Heart right ventricle (tissue), 16 donors: ENCODE results near the gene EIF2B5. TPM values are rescaled to one million over a fixed set of nuclear protein-coding genes. Genes with fewer than 3 reads are reported as not detected.
A peak's percentile ranks its signal among the peaks of the same experiment; 100 is the strongest.

Source experiments
- ATAC-seq, 8 donors: fragments of 200-7000 bp; cut with Tn5 transposase; one replicate each; pipeline ENCODE4 v1.9.1; 2020; ENCODE audit warnings: mild to moderate bottlenecking in 8 of 8, moderate library complexity in 8 of 8, moderate number of reproducible peaks in 1 of 8
- DNase-seq, 2 donors: peaks; one replicate each; pipeline ENCODE4 v3.0.0-alpha.2; 2020
- H3K27ac ChIP-seq, 10 donors: fragments of 200-600 bp; sonication (generic) in 2 of 10; one replicate each; pipeline versions ENCODE4 v1.5.0 to v1.8.0; 2020 to 2022; ENCODE audit warnings: mild to moderate bottlenecking in 3 of 10
- H3K27me3 ChIP-seq, 7 donors: fragments of 200-600 bp; one replicate each; pipeline ENCODE4 v1.8.0; 2021 to 2022; ENCODE audit warnings: mild to moderate bottlenecking in 2 of 7
- H3K36me3 ChIP-seq, 9 donors: fragments of 200-600 bp; sonication (generic) in 1 of 9; one replicate each; pipeline versions ENCODE4 v1.5.0 to v1.8.0; 2020 to 2022; ENCODE audit warnings: mild to moderate bottlenecking in 2 of 9
- H3K4me1 ChIP-seq, 9 donors: fragments of 200-600 bp; sonication (generic) in 1 of 9; one replicate each; pipeline versions ENCODE4 v1.5.0 to v1.8.0; 2020 to 2022; ENCODE audit warnings: mild to moderate bottlenecking in 4 of 9
- H3K4me3 ChIP-seq, 10 donors: fragments of 200-600 bp; sonication (generic) in 2 of 10; one replicate each; pipeline versions ENCODE4 v1.5.0 to v1.8.0; 2020 to 2022; ENCODE audit warnings: mild to moderate bottlenecking in 7 of 10, moderate library complexity in 2 of 10
- H3K9me3 ChIP-seq, 11 donors: fragments of 200-600 bp in 10 of 11; sonication (generic) in 2 of 11; one replicate each; pipeline versions ENCODE4 v1.5.0 to v1.8.0; 2013 to 2022; ENCODE audit warnings: mild to moderate bottlenecking in 2 of 11, control low read depth in 1 of 11, moderate library complexity in 1 of 11
- CTCF ChIP-seq, 9 donors: fragments of 200-600 bp; sonication (generic) in 2 of 9; IDR thresholded peaks; one replicate each; pipeline versions ENCODE4 v1.5.0 to v1.8.0; 2021 to 2022; ENCODE audit warnings: antibody characterized with exemption in 9 of 9, mild to moderate bottlenecking in 5 of 9, moderate library complexity in 1 of 9
- whole genome bisulfite sequencing, 2 donors: extraction: QIAGEN DNeasy Blood & Tissue Kit; methylation state at CpG; one replicate each; pipeline ENCODE4 v1.1.7; 2013; ENCODE audit warnings: inconsistent platforms in 1 of 2; 5-methylcytosine and 5-hydroxymethylcytosine counted together
- intact Hi-C, 10 donors: fragments of 100-400 bp; cut with DNase I; formaldehyde crosslinking; loops; one replicate each; pipeline versions ENCODE4 v1.11.1 to v1.14.2; 2022
- polyA plus RNA-seq, 2 donors: library from polyadenylated mRNA; stranded (reverse); fragments of 200-250 nt; gene quantifications; one replicate each; pipeline ENCODE4 v1.2.3, GENCODE V29; 2013
- total RNA-seq, 10 donors: library from RNA; stranded (reverse); fragmentation: NEBNext Ultra II Directional in 3 of 10; extraction: Animal tissue kit (Norgen Biotek cat#: 25700) in 3 of 10; gene quantifications; one replicate each; pipeline versions ENCODE4 v1.2.1 to v1.2.4, GENCODE V29; 2021 to 2023
- donor health status: Arrhythmogenic right ventricular cardiomyopathy.
- donor health status: ischemic (EF 13 %, LVEDD 7.1; RV severe dilation, severe dysfunction).
- donor health status: healthy with polysubstance abuse.
- donor health status: DM: no; HTN: yes; CAD: no.
- donor health status: DM: no; HTN: no; CAD: no.
- donor health status: ischemic (EF 25% LVEDD 6.9; RV normal size, moderate dysfunction).
- donor health status: ischemic (EF 25% LVEDD 5.7; RV mildly dilated, moderate dysfunction).
- donor health status: healthy.
- donor health status: DM: yes; HTN: yes; CAD: no.
- donor health status: Ischemic cardiomyopathy.
- donor health status: ischemic (EF 35%, LVEDD 5.7; RV mildly dilated, moderate dysfunction).
- donor health status: nonischemic (EF 11% LVEDD 7.7; RV severe dilation, severe dysfunction).
- donor health status: DM: yes; HTN: yes; CAD: no.
- donor health status: PGD.
- donor health status: ischemic (EF 29% LVEDD 5.4; RV normal size, mild dysfunction).
- donor health status: nonischemic (EF 23%, LVEDD 6.1; RV moderate dilation, normal function).

EIF2B5 gene
- total and polyA plus RNA-seq, 12 donors, result 26.8 to 44.6 (median 31.6) TPM

GRCh38 chr3:184154885-184155643 lies 19.9 kb downstream of the EIF2B5 start, which contains the start of gene DVL3:
TSS of gene DVL3 (plus strand) at chr3:184155377. CDS start at chr3:184155636, 259 bp downstream.
- intact Hi-C loops, result loop anchor here in 3 of 10 donors (2.0 to 10.0 kb wide), 4 partner anchors 18 to 160 kb away; partner anchors contain the start of genes ALG3 (in 2 of the 3), EEF1AKMT4 (in 2 of the 3), EIF2B5 (in 2 of the 3) and EIF4G1 (in 1 of the 3)

DNA sequence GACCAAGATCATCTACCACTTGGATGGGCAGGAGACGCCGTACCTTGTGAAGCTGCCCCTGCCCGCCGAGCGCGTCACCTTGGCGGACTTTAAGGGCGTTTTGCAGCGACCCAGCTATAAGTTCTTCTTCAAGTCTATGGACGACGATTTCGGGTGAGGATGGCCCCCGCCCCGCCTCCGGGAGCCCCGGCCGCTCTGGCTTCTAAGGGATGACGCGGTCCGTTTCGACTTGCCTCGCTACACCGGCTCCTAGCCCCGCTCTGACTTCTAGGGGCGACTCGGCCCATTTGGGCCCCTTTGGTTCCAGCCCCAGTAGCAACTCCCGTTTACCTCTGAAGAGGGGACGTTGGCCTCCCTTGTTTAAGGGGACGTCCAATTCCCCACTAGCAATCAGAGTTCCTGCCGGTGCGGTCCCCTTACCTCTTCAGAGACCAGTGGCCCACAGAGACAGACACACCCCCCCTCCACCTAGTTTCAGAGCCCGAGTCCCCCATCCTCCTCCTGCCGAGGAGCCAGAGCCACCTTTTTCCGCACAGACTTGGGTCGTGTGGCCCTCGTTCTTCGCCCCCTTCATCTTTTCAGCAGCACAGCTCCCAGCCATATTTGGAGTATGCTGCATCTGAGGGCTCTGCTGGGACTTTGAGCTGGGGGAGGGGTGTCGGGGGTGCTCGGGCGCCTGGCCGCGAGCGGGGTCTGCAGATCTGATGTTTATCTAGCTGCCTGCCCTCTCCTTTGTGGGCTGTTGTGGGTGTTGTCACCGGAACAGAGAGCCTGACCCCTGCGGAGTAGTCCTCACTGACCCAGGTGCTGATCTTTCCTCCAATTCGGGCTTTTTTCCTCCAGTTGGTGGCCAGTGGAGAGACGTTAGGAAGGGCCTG lies 20.7 kb downstream of the EIF2B5 start:
- Histone ChIP-seq H3K27me3 (no peaks in the 10 kb centered on the region), H3K9me3 (no peaks in the 10 kb centered on the region), H3K27ac (peak overlapping the region; percentile 91 to 99 (median 96)), H3K4me3 (peak overlapping the region; percentile 87 to 99 (median 97)), H3K4me1 (peaks cover 30 to 61% (median 50%) of the 10 kb centered on the region in 9 donors), H3K36me3 (no peaks in the 10 kb centered on the region)
- ATAC-seq (peak in 7 of 8 donors; percentile 2 to 52 (median 22)), DNase-seq (peak; percentile 31 to 51)
- intact Hi-C loops, result loop anchor here in 4 of 10 donors (2.0 to 10.0 kb wide), 5 partner anchors 19 to 159 kb away; partner anchors contain the start of genes EIF2B5 (in 3 of the 4), ALG3 (in 2 of the 4), AP2M1 (in 2 of the 4) and EEF1AKMT4 (in 2 of the 4)
- WGBS, 2 donors, result 0% methylated on average over 47 of the region's 47 CpGs
- TF ChIP-seq CTCF (IDR thresholded peaks at IDR 0.05), result no peak

More at GRCh38 chr3:184154885-184155643, 19.9 kb downstream of the EIF2B5 start, which contains the start of gene DVL3:
- no peaks in the 10 kb centered on the region for H3K27me3 ChIP-seq
- 1% methylated on average over 54 to 84 of the region's 84 CpGs for WGBS, 2 donors
- H3K27ac ChIP-seq, result peak within 1 kb of the TSS; percentile 91 to 99 (median 96)
- DNase-seq (peak; percentile 74 to 82), ATAC-seq (peak; percentile 59 to 93 (median 81))
- TF ChIP-seq CTCF (IDR thresholded peaks at IDR 0.05), result no peak
- H3K4me1 ChIP-seq, result peaks cover 22 to 53% (median 42%) of the 10 kb centered on the region in 9 donors
- H3K9me3 ChIP-seq, result no peaks in the 10 kb centered on the region
- H3K4me3 ChIP-seq, result peak within 1 kb of the TSS; percentile 87 to 99 (median 97)
- no peaks in the 10 kb centered on the region for H3K36me3 ChIP-seq

GRCh38 chr3:184156522-184156955 lies 21.4 kb downstream of the EIF2B5 start:
- no peaks in the 10 kb centered on the region for H3K27me3 ChIP-seq
- peaks cover 0 to 1% (median 0%) of the 10 kb centered on the region in 9 donors for H3K36me3 ChIP-seq
- H3K4me1 ChIP-seq, result peaks cover 33 to 68% (median 55%) of the 10 kb centered on the region in 9 donors
- TF ChIP-seq CTCF (IDR thresholded peaks at IDR 0.05), result no peak
- H3K4me3 ChIP-seq, result peak overlapping the region; percentile 87 to 99 (median 97)
- 0 to 6% methylated on average over 6 of the region's 6 CpGs for WGBS, 2 donors
- H3K27ac ChIP-seq, result peak overlapping the region; percentile 91 to 99 (median 96)
- DNase-seq (peak; percentile 70 to 81), ATAC-seq (peak; percentile 61 to 86 (median 78))
- intact Hi-C loops, result loop anchor here in 4 of 10 donors (2.0 to 10.0 kb wide), 4 partner anchors 18 to 158 kb away; partner anchors contain the start of genes ALG3 (in 2 of the 4), AP2M1 (in 2 of the 4), EEF1AKMT4 (in 2 of the 4) and EIF2B5 (in 1 of the 4)
- H3K9me3 ChIP-seq, result no peaks in the 10 kb centered on the region
